DLD1 (cell line): ENCODE measurements around the gene OR52M1.
"Not testable (repeated sequence)": the region's sequence is repeated elsewhere in the genome, so short reads cannot be mapped to it uniquely, and the experiment has no call there.

Experiments
- in situ Hi-C: cut with HindIII; loops from 2 replicates; pipeline ENCODE4 v1.10.0; 2017; ENCODE audit warnings: low sequenced_read_pairs

The OR52M1 gene, protein sequence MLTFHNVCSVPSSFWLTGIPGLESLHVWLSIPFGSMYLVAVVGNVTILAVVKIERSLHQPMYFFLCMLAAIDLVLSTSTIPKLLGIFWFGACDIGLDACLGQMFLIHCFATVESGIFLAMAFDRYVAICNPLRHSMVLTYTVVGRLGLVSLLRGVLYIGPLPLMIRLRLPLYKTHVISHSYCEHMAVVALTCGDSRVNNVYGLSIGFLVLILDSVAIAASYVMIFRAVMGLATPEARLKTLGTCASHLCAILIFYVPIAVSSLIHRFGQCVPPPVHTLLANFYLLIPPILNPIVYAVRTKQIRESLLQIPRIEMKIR

DNA sequence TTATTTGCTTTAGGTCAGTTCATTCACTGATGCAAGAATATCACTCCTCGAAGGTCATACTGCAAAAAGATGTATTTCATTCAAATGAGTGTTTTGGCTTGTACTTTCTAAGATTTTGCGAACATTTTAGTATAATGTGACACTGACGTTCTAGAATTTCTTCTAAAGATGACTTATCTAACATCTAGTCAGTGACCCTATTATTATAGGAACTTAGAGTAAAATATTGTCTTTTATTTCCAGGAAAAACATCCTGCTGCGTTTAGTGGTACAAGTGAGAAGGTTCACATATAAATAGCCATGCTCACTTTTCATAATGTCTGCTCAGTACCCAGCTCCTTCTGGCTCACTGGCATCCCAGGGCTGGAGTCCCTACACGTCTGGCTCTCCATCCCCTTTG is at the start of gene OR52M1:
TSS of gene OR52M1 (plus strand) at position 301 of the 400 bp plus-strand sequence. CDS start at position 301, 0 bp downstream.
- in situ Hi-C loops, result no loop called here

DNA sequence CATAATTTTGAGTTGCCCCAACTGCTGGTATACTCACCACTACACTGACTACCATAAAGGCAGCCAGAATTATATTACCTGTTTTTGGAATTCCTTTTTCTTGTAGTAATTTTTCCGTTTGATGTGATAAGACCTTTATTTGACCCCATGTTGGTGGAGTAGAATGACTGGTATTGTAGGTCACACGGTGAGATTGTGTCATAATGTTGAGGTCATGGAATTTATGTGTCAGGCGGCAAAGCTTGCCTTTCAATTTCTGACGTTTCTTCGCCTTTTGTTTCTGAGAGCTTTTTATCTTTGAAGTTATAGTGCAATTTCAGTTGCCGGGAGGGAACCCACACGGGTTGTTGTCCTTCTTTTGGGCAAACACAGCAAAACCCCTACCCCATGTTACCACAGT is 49.5 kb upstream of the OR52M1 start:
- in situ Hi-C loops, result loop anchor here (5.0 kb wide), 1 partner anchor 313 kb away; no protein-coding TSS in a partner anchor

DNA sequence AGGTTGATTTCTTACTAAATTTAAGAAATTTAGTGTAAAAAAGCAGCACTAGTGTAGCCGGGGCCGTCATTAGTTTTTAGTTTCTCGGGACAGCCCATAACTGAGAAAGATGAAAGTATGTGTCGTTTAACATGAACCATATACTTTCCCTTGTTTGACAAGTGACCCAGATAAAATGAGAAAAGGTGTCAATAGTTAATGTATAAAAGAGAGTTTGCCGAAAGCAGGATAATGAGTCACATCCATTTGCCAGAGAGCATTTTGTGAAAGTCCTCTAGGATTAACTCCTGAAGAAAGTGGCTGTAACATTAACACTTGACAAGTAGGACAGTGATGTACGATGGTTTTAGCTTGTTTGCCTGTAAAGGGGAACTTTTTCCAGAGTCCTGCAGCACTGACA is 49.0 kb upstream of the OR52M1 start:
- in situ Hi-C loops, result loop anchor here (5.0 kb wide), 1 partner anchor 314 kb away; no protein-coding TSS in a partner anchor

DNA sequence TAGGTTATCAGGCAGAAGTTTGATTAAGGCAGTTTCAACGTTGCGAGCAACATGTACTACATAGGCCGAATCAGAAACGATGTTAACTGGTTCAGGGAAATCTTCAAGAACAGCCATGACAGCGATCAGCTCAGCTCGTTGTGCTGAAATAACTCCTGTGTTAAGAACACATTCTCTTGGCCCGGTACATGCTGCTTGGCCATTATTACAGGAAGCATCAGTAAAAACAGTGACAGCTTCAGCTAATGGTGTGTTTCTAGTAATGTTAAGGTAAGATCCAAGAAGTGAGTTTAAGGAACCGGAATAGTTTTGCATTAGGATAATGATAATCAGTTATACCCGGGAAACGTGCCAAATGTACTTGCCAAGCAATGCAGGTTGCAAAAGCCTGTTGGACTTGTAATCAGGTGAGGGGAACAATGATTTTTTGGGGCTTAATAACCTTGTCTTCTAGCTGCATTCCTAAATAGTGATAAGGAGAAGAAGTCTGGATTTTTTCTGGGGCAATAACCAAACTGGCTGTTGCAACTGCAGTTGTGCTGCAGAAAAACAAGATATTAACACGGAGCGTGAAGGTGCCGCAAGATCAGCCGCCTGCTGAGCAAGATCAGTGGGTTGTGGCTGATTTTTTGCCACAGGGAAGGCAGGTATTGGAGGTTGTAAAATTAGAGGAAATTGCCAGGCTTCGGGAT is 48.3 kb upstream of the OR52M1 start:
- in situ Hi-C loops, result loop anchor here (5.0 kb wide), 1 partner anchor 314 kb away; no protein-coding TSS in a partner anchor

DNA sequence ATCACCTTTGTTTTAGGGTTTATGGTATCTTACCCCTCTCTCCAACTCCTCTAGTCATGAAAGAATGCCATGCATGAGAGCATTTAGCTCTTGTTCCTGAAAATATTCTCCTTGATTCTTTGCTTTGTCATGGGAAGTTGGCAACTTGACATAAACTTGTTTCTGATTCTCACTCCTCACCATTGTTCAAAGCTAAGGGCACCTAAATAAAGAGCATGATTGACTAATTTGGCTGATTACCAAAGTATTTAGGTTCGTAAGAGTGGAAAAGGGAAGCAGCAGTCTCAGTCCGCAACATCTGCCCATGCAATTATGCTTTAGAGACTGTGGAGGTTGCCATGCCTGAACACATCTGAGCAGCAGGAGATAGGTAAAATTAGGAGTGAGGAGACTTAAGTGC is 36.1 kb upstream of the OR52M1 start:
- in situ Hi-C loops, result no loop called here

DNA sequence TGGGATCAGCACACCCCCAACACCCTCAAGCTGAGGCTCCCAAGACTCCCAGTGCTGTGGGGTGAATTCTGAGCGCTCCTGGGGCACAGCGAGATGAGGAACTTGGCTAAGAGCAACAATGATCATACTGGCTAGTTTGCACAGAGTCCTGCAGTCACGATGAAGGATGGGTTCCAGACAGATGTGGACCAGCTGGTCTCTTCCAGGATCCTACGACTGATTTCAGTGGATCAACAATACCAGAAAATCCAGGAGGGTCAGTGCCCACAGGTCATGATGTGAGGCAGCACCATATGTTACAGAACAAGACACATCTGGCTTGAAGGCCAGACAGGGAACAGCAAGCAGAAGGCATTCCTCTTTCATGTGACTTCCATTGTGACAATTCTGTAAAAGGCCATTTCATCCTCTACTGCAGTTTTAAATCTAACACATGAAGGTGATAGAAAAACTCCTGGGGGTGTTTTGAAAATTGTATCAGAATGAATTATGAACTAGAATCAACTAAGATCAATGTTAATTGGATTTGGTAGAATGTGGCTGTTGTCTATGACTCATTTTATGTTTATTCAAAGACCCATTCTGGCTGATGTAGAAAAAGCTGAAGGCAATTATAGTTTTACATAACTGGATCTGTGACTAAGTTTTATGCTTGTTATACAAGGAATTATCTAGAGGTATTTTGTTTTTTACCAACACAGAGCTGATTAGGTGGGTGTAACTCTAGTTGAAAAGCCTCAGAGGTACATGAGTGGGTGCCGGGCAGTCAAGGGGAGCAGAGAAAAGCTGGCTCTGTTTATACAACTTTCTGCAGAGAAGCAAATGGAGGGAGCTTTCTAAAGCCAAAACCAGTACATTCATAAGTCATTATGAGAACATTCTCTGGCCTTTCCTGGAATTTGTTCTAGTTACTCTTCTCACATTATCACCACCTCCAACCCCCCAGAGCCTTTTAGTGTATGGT is 33.4 kb upstream of the OR52M1 start:
- in situ Hi-C loops, result no loop called here

DNA sequence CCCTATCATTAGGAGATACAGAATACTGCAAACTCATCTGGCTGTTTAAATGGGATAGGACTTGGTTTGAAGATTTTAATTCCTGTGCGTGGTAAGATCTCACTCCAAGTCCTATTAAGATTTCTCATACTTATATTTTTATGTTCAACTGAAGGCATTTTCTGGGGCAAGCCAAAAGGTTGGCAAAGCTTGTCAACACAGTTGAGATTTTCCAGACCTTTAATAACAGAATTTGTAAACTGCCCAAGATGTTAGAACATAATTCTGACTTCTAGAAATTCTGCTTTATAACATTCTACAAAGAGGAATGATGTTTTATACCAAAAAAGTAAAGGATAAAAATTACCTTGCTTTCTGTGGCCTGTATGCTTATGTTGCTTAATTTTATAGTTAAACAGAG is 30.8 kb upstream of the OR52M1 start:
- in situ Hi-C loops, result no loop called here

DNA sequence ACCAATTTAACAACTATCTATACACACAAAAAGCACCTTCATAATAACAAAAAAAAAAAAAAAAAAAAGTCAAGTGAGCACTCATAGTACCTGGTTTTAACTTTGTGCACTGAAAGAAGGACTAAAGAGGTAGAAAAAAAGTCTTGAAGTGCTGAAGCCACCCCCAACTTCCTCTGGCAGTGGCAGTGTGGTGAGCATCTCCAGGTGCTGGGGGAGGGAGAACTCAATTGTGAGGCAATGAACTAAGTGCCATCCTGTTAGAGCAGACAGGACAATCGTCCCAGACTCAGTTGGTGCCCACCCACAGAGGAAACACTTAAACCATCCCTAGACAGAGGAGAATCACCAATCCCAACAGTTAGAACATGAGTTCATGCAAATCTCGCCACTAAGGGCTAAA is 22.7 kb upstream of the OR52M1 start:
- in situ Hi-C loops, result no loop called here

DNA sequence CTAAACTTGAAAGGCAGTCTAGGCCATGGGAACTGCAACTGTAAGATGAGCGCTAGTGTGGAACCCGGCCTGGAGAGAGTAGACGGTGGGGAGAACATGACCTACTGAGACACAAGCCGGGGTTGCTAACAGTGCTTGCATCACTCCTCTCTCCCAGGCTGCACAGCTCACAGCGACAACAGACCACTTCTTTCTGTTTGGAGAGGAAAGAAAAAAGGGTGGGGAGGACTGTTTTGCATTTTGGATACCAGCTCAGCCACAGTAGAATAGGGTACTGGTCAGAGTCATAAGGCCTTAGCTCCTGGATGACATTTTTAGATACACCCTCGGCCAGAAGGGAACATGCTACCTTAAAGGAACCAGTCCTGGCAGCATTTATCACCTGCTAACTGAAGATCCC is 22.2 kb upstream of the OR52M1 start:
- in situ Hi-C loops, result no loop called here

DNA sequence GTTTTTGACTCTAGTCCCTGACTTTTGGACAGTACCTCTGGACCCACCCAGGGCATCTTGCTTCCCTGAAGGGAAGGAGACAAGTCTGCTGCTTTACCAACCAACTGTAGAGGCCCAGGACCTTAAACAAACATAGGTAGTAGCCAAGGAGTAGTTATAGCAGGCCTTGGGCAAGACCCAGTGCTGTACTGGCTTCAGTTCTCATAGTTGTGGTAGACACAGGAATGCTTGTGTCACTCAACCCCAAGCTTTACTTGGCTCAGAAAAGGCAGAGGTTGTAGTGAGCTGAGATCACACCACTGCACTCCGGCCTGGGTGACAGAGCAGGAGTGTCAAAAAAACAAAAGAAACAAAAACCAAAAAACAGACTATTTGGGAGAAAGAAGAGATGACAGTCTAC is 21.3 kb upstream of the OR52M1 start:
- in situ Hi-C loops, result no loop called here

DNA sequence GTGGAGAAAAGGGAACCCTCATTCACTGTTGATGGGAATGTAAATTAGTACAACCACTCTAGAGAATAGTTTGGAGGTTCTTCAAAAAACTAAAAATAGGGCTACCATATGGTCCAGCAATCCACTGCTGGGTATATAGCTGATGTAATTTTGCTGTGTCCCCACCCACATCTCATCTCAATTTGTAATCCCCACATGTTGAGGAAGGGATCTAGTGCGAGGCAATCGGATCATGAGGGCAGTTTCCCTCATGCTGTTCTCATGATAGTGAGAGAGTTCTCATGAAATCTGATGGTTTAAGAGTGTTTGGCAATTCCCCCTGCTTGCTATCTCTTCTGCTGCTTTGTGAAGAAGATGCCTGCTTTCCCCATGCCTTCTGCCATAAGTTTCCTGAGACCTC is 17.1 kb upstream of the OR52M1 start:
- in situ Hi-C loops, result no loop called here

DNA sequence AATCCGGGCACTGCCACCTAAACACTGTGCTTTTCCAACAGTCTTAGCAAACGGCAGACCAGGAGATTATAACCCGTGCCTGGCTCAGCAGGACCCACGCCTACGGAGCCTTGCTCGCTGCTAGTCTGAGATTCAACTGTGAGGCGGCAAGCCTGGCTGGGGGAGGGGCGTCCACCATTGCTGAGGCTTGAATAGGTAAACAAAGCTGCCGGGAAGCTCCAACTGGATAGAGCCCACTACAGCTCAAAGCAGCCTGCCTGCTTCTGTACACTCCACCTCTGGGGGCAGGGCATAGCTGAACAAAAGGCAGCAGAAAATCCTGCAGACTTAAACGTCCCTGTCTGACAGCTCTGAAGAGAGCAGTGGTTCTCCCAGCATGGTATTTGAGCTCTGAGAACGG is 13.3 kb upstream of the OR52M1 start:
- in situ Hi-C loops, result not testable (repeated sequence)

DNA sequence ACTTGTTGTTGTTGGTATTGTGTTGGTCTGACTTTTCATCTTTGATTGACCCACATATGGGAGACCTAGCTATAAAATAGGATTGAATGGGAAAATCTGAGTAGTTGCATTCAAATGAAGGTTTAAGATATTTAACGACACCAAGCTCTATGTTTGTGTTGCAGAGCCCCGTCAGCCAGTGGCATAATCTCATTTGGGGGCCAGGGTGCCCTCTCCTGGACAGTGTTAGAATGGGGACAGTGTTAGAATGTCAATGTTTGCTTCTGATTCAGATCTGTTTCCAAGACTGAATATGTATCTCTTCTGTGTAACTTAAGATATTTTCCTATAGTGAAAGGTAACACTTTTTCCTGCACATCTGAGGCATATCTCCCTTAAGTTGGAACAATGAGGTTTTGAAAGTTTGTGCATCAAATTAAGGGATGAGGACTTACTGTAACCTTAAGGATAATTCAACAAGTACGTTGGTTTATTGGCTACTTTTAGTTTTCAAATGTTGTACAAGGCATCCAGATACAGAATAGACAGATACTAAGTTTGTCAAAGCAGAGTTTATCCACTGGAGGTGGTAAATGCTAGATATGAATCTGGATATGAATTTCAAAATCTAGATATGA is 5.3 kb upstream of the OR52M1 start:
- in situ Hi-C loops, result no loop called here

DNA sequence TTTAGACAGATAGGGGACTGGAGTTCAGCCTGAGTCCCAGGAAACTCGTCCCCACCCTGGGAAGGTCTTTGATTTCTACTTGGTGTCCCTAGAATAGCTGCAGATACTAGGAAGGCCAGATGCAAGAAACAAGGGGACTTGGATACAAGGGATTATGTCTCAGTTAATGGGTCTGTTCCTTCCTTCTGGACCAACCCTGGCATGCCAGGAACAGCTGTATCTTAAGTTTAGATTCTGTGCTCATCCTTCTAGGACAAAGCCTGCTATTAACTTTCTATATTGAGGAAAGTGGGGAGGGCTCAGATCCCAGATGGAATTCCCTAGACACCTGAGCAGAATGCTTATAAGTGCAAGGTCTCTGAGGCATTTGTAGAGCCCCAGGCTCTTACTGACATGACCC is 3.9 kb upstream of the OR52M1 start:
- in situ Hi-C loops, result no loop called here

DNA sequence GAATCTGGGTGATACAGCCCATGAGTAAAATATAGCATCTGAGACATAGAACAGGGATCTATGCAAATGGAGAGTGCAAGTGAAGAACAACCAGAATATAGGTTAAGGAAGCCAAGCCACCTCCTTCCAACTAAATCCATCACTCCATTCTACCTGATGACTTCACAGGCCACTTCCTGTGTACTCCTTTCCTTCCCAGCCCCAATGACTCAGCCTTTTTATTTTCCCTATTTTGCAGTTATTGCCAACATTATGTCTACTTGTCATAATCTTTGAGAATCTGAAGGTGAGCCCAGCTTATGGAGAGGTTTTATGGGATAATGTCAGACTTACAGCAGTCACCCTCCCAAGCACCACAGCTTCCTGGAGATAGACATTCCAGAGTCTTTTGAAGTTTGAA is 1.4 kb upstream of the OR52M1 start:
- in situ Hi-C loops, result no loop called here

DNA sequence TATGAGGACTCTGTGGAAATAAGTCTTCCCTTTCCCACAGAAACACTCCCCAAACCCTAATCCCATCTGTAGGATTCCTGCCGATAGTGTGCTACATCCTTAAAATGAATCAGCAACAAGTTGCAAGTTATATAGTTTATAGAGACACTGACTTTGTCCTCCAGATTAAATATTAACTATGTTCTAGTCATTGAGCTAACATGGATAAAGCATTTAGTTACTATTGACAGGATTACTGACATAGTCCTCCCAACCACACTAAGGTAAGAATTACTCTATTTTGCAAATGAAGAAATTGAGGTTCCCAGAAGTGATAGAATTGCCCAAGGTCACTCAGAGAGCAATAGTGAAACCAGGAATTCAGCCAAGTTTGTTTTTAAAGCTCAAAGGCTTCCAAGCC is 1.9 kb downstream of the OR52M1 start:
- in situ Hi-C loops, result no loop called here

DNA sequence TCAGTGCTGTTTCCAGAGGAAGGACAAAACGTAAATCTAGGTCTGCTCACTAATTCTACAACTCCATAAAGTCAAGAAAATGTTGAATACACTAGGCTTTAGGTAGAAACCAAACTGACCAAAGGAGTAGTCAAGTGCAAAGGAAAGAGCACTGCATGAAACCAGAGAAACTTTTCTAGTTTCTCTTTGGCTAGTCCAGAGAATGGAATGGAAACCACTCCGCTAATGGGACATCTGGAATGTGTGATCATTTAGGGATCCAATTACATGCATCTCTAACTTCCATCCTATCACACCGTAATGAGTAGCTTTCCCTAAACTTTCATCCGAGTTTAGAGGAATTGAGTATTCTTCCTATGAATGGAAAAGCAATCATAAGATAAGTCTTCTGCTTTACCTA is 2.4 kb downstream of the OR52M1 start:
- in situ Hi-C loops, result no loop called here

DNA sequence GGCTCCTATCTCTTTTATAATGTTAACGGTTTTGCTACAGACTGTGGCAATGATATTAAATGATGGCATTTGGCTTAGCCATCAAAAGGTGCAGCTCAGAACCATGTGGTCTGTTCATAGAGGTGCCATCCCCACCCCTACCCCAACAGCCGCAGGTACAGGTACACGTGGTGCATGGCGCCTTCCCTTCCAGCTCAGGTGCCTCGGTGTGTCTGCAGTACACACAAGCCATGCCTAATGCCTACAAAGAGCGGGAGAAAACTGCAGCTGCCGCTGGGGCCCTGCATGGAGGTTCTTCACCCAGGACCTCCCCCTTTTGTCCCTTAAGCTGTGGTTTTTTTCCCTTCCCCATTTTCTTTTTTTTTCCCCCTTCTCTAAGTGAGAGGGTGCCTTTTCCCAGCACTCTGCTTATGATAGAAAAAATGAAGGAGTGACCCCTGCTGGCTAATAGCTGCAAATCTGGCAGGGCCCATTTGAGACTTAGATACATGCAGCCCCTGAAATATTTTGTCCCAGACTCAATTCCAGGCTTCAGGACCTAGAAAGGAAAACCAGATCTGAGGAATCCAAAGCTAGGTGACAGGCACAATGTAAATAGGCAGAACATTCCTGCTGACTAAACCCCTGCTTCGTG is 6.5 kb downstream of the OR52M1 start:
- in situ Hi-C loops, result no loop called here

DNA sequence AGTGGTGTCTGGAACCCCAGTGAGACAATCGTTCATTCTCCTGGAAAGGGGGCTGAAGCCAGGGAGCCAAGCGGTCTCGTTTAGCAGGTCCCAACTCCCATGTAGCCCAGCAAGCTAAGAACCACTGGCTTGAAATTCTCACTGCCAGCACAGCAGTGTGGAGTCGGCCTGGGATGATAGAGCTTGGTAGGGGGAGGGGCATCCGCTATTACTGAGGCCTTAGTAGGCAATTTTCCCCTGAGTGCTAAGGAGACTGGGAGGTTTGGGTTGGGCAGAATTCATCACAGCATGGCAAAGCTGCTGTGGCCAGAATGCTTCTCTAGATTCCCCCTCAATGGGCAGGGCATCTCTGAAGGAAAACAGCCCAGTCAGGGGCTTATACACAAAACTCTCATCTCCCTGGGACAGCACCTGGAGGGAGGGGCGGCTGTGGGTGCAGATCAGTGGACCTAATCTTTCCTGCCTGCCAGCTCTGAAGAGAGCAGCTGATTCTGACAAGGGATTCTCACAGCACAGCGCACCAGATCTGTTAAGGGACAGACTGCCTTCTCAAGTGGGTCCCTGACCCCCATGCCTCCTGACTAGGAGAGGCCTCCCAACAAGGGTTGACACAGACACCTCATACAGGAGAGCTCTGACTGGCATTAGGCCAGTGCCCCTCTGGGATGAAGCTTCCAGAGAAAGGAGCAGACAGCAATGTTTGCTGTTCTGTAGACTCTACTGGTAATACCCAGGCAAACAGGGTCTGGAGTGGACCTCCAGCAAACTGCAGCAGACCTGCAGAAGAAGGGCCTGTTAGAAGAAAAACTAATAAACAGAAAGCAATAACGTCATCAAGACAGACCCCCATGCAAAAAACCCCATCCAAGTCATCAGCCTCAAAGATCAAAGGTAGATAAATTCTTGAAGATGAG is 14.8 kb downstream of the OR52M1 start:
- in situ Hi-C loops, result no loop called here
